HG03064 (cell line): ENCODE measurements around the gene PLA2G5.
"Not testable (repeated sequence)": the region's sequence is repeated elsewhere in the genome, so short reads cannot be mapped to it uniquely, and the experiment has no call there.

Experiments used
- ATAC-seq: cut with Tn5 transposase; IDR thresholded peaks from one replicate; pipeline ENCODE4 v1.9.1; 2021; ENCODE audit warnings: low read depth; ENCODE audit not compliant: unreplicated experiment

PLA2G5 gene, protein sequence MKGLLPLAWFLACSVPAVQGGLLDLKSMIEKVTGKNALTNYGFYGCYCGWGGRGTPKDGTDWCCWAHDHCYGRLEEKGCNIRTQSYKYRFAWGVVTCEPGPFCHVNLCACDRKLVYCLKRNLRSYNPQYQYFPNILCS

DNA sequence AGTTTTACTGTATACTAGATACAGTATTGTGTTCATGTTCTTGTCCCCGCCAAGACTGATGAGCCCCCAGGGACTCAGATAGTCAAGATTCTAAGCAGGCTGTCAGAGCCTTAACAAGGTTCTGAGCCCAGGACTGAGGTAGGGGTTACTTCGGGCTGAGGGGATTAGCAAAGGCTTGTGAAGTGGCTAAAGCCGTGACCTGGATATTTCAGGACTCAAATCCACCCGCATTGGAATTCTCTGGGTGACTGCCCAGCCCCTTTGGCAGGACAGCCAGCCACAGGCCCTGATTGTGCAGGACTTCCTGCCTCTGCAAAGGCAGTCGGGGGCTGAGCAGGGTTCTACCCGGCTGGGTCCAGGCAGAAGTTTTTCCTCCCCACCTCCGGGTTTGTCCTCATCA, at the start of gene PLA2G5:
Gene PLA2G5, plus strand, starts transcription at position 321 of the 400 bp plus-strand sequence. CDS start 14,637 bp downstream, outside the sequence.
- no peak for ATAC-seq

DNA sequence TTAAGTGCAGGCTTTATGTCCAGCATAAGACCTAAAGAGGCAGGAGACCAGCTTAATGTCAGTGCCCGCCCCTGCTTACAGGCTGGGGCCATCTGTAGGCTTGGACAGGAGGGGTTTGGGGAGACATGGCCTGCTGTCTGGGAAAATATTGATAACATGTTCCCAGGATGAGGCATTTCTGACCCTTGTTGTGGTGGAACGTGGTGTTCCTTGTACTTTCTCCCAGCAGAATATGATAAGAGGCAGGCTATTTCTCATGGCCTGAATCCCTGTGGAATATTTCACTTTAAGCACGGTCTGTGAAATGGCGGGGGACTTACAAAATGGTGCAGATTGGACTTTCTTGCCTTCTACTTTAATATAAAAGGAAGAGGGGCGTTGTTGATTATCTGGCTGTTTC, 41.9 kb upstream of the PLA2G5 start:
- no peak for ATAC-seq

DNA sequence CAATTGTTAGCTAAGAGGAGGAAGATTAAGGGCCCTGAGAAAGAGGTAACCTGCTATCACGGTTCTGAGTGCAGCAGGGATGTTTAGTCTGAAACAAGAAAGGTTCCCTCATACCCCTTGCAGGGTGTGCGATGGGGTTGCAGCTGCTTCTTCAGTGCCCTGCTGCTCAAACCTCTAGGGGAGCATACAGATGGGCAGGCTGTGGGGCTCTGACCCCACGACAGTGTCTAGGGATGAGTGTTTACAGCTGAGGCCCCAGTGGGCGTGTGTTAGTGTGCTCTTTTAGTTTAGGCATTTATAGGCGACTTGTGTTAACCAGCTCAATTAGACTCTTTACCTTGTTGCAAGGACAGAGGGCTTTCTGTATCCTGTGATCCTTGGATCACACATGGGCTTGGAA, 41.3 kb upstream of the PLA2G5 start:
- ATAC-seq, result no peak

DNA sequence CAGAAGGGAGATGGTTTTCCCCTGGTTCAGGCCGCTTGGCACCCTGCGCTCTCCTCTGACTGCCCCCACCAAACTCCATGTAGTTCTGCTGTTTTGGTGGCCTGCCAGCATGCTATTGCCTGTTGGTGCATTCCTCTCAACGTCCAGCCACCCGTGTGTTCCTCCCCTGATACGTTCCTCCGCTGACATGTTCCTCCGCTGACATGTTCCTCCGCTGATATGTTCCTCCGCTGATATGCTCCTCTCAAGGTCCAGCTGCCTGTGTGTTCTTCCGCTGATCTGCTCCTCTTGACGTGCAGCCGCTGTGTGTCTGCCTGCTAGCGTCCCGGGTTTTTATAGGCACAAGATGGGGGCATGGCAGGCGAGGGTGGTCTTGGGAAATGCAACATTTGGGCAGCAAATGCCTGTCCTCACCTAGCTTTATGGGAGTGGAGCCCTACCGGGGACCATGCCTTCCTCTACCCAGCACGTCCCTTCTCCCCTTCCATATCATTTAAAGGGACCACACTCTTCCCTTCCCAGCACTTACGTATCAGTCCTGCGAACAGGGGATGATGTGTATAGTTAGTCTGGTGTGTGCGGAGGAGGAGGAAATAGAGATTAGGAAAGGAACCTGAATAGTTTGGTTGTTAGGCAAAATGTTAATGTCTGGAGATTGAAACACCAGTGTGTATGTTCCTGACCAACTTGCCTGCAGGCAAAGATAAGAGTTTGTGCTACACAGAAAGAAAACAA, 40.6 kb upstream of the PLA2G5 start:
- ATAC-seq, result no peak

DNA sequence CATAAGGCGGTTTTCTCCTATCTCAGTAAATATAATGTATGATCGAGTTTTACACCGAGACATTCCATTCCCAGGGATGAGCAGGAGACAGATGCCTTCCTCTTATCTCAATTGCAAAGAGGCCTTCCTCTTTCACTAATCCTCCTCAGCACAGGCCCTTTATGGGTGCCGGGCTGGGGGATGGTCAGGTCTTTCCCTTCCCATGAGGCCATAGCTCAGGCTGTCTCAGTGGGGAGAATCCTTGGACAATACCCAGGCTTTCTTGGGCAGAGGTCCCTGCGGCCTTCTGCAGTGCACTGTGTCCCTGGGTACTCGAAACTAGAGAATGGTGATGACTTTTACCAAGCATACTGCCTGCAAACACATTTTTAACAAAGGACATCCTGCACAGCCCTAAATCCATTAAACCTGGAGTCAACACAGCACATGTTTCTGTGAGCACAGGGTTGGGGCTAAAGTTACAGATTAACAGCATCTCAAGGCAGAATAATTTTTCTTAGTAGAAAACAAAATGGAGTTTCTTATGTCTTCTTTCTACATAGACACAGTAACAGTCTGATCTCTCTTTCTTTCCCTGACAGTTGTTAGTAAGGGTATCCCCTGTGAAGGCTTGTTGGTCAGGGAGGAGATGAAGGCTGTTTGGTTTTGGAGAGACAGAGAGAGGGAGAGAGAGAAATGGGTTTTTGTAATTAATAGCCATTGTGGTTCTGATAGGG, 39.4 kb upstream of the PLA2G5 start:
- ATAC-seq, result not testable (repeated sequence)

DNA sequence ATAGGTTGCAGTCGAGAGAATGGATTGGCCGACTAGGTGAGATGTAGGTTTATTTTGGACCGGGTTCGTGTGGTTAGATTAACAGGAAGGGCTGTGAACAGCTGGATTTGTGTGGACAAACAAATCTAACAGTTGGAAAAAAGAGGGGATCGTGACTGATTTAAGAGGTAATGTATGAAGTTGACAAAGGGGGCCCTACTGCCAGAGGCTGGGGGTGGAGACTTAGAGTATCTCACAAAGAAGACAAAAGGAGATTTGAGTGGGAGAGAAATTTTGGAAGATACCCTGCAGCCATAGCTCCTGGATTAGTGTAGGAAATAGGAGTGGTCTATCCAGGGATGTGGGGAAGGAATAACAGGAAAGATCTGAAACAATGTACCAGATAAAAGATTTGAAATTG, 38.8 kb upstream of the PLA2G5 start:
- ATAC-seq, result no peak

DNA sequence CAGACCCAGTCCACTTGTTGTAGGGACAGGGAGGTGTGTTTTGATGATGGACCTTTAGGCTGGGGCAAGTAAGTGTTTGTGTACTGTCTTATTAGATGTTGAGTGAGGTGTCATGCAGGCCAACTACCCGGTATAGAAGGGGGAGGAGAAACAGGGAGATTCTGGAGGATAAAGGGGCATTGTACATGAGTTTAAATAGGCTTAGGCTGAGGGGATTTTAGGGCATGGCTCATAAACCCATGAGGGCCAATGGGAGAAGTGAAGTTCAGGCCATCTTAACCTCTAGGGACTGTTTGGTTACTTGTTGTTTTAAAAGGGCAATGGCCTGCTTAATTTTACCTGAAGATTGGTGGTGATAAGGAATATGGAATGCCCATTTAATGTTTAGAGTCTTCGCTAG, 38.2 kb upstream of the PLA2G5 start:
- ATAC-seq, result no peak

DNA sequence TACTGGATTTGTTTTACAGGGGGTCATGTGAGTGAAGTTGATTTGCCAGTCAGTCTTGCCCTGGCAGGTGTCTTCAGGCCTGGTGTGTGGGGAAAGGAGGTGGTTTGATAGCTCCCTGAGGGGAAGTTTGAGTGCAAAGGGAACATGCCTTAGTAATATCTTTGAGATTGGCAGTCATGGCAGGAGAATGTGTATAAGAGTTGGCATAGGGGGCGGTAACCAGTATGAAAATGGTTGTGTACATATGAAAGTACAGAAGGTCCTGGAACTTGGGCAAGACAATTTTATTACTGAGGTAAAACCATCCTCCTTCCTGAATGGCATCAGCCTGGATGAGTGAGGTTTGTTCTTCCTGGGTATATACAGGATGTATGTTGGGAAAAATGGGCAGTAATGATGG, 37.6 kb upstream of the PLA2G5 start:
- no peak for ATAC-seq

DNA sequence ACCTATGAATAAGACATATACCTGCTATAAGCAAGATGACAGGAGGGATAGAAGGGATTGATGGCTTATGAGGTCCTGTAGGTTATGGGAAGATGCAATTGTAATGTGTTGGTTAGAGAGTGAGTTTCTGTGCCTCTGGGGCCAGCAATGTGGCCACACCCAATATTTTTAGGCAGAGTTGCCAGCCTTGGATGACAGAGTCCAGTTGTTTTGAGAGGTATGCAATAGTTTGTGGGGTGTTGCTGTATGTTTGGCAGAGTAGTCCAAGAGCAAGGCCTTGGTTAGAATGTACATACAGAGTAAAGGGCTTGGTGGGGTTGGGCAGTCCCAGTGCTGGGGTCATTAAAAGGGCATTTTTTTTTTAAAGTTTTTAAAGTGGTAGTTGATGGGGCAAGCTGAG, 36.6 kb upstream of the PLA2G5 start:
- no peak for ATAC-seq

DNA sequence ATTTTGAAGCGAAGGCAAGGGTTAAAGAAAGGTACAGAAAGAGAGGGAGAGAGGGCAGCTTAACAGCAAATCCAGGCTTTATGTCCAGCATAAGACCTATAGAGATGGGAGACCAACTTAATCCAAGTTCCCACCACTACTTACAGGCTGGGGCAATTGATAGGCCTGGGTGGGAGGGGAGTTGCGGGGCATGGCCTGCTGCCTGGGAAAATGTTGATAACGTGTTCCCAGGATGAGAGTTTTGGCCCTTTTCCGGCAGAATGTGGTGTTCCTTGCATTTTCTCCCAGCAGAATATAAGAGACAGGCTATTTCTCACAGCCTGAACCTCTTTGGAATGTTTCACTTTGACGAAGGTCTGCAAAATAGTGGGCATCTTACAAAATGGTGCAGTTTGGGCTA, 34.9 kb upstream of the PLA2G5 start:
- ATAC-seq, result no peak

DNA sequence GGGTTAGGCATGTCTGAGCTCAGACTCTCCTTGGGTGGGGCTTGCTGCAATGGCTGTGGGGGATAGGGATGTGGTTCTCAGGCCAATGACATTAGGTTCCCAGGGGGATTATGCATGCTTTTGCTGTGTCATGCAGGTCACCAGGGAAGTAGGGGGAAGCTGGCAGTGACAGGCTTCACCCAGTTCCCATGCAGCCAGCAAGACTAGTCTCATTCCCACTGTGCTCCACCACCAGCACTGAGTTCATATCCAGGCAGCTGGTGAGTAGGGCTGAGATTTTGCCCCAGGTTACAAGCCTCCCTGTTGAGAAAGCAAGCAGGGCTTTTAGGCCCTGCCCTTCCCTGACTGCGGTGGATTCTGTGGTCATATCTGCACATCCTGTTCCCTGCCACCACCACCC, 32.1 kb upstream of the PLA2G5 start:
- no peak for ATAC-seq

DNA sequence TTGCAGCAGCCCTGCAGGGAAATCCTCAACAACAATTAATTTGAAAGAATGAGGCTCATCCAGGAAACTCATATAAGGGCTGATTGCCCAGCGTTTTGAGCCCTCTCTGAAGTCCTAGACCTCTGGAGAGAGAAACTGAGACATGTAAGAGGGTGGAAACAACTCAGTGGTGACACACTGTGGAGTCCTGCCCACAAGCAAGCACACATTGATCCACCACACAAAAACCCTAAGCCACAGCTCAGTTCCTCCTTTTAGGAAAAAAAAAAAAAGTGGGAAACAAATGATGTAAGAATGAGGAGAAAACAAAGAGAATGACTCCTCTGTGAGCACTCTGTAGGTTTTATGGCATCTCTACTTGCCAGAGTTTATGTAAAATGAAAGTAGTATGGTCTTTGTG, 22.9 kb upstream of the PLA2G5 start:
- ATAC-seq, result no peak

DNA sequence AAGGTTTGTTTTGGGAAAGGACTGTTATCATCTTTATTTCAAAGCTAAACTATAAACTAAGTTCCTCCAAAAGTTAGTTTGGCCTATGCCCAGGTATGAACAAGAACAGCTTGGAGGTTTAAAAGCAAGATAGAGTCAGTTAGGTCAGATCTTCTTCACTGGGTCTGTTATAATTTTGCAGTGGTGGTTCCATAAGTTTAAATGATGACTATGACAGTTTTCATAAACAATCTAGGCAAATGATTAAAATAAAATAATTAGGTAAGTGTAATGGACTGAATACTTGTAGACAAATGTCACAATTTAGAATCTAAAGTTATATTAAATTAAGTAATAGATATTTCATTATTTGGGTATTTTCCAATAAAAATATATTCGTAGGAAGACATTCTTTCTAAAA, 21.4 kb upstream of the PLA2G5 start:
- no peak for ATAC-seq

DNA sequence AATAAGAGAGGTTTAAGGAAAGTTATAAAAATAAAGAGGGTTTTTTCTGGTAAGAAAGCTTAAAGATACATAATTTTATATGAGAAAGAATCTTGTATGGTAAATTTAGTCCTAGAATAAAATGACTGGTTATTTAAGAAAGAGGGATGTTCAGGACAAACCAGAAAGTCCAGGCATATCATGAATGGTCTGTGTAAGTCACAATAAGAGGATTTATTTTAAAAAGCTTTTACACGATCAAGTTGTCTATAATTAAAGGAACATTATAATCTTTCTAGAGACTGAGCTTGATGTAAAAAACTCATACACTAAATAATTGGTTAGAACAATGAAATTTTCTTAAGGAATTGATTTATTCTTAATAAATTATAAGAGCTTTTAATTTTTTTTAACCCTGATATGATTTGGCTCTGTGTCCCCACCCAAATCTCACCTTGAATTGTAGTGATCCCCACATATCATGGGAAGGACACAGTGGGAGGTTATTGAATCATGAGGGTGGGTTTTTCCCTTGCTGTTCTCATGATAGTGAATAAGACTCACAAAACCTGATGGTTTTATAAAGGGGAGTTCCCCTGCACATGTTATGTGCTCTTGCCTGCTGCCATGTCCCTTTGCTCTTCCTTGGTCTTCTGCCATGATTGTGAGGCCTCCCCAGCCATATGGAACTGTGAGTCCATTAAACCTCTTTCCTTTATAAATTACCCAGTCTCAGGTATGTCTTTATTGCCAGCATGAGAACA, 20.8 kb upstream of the PLA2G5 start:
- ATAC-seq, result not testable (repeated sequence)

DNA sequence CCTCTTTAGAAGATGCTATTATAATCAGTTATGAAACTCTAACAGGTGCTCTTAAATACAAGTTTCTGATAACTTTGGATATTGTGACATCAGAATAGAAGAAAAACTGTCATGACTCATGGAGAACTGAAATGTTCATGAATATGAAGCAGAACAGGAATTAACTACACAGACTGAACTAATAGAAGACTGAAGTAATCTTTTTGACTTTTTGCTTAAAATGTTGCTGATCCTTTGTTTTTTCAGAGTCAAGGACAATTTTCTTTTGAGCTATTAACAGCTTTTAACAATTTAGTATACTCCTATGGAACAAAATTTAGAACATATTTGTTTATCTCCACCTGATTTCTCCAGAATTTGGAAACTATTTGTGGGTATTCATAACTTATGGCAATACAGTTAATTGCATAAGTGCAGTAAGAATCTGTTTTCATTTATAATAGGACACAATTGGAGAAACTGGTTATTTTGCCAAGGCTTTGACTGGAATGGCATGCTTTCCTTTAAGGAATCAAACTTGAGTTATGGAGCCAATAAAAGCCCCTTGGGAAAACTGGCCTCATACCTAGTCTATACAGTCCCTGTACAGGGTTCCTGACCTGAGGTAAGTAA, 18.7 kb upstream of the PLA2G5 start:
- ATAC-seq, result no peak

DNA sequence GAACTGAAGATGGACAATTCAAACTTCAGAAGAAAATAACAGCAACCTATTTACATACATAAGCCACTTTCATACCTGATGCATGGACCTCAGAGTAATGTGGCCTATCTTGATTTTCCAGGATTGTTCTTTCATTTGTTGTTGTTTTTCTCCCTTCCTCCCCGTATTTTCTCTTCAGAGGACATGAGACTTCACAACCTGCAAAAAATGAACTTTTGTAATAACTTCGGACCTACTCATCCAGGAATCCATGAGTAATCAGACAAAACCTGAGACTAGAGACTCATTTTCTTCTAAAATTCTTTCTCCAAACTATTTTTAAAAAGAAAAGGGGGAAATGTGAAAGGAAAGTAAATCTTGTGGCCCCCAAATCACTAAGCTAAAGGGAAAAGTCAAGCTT, 17.6 kb upstream of the PLA2G5 start:
- no peak for ATAC-seq

DNA sequence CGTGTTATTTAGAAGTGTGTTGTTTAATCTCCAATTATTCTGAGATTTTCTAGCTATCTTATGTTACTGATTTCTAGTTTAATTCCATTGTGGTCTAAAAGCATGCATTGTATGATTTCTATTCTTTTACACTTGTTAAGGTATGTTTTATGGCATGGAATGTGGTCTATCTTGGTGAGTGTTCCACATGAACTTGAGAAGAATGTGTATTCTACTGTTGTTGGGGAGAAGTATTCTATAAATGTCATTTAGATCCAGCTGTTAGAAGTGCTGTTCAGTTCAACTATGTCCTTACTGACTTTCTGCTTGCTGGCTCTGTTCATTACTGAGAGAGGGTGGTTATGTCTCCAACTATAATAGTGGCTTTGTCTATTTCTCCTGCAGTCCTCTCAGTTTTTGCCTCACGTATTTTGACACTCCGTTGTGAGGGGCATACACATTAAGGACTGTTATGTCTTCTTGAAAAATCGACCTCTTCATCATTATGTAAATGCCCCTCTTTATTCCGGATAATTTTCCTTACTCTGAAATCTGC, 12.0 kb upstream of the PLA2G5 start:
- no peak for ATAC-seq

DNA sequence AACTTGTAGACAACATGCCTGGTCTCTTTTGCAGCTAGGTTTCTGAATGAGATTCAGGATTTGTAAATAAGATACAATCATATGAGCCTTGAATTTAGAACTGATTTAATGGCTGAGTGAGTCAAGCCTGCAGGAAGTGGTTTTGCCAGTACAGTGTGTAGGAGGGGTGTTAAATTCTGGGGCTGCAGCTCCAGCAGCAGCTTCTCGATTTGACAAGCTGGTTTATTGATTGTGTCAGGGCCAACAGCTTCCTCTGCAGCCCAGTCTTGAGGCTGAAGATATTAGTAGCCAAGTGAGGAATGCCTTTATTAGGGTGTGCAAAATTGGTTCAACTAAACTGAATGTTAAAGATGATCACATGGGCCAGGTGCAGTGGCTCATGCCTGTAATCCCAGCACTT, 11.5 kb upstream of the PLA2G5 start:
- no peak for ATAC-seq

DNA sequence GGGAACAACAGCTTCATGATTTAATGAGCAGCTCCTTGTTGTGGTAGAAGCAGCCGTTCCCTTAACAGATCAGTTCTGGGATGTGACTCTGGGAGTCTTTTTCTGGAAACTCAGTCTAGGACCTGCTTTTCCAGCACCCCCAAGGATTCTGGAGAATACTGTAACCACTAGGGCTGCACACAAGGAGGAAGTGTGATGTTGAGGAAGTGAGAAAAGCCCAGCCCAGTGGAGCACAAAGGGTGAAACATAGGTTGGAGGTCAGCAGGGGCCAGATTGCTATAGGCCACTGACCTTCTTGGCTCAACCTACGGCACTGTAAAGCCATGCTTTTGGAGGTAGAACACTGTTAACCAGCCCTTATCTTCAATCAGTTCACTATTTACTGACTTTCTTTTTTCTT, 10.1 kb upstream of the PLA2G5 start:
- no peak for ATAC-seq

DNA sequence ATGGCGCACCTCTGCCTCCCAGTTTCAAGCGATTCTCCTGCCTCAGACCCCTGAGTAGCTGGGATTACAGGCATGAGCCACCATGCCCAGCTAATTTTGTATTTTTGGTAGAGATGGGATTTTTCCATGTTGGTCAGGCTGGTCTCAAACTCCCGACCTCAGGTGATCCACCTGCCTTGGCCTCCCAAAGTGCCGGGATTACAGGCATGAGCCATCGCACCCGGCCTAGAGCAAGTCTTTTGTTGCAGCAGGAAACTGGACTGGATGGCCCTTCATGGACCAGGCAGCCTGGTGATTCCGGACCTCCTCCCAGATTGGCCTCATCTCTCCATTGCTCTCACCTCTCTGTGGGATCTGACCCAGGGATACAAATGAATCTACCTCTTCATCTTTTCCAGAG, 9.2 kb upstream of the PLA2G5 start:
- not testable (repeated sequence) for ATAC-seq

DNA sequence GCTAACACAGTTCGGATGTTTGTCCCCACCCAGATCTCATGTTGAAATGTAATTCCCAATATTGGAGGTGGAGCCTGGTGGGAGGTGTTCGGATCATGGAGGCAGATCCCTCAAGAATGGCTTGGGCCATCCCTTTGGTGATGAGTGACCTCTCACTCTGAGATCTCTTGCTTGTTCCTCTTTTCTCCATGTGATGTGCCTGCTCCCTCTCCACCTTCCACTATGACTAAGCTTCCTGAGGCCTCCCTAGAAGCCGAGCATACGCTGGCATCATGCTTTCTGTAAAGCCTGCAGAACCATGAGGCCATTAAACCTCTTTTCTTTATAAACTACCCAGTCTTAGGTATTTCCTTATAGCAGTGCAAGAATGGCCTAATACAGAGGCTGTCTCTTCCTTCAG, 8.1 kb upstream of the PLA2G5 start:
- ATAC-seq, result no peak
